GM12864 (cell line): Measurements from ENCODE around the gene FSIP1.

Experiments
- DNase-seq: peaks from one replicate; pipeline ENCODE4 v3.0.0-alpha.2; 2011; ENCODE audit warnings: low read depth
- H3K4me3 ChIP-seq: 2 replicates; pipeline ENCODE4 v1.5.1; 2011; ENCODE audit warnings: mild to moderate bottlenecking, low read depth, low read length, control low read depth
- CTCF ChIP-seq: IDR thresholded peaks from 2 replicates; pipeline ENCODE4 v1.5.1; 2011; ENCODE audit warnings: low read depth, mild to moderate bottlenecking, moderate library complexity, low read length, control low read depth, inconsistent platforms; ENCODE audit errors: missing control alignments

FSIP1 gene

GRCh38 chr15:39781147-39781966 is 1.3 kb downstream of the FSIP1 start:
- no peak for DNase-seq
- no peak for TF ChIP-seq CTCF
- H3K4me3 ChIP-seq, result no peak overlapping the region

DNA sequence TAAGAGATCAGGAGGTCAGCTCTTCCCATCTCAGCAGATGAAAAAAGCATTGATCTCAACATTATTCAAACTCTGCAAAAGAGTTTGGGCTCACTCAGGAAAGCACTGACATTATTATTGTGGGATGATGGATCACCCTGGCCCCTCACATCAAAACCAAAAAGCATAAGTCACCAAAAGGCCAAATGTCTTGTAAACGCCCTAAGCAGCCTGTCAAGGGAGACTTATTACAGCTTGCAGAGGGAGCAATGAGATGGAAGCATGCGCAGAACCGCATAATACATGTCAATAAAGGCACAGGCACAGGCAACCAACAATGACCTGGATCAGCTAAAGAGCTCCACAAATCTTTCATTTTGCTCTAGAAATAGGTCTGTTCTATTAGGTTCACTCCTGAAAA is 4.6 kb downstream of the FSIP1 start:
- TF ChIP-seq CTCF, result no peak
- no peak for DNase-seq
- no peak overlapping the region for H3K4me3 ChIP-seq

DNA sequence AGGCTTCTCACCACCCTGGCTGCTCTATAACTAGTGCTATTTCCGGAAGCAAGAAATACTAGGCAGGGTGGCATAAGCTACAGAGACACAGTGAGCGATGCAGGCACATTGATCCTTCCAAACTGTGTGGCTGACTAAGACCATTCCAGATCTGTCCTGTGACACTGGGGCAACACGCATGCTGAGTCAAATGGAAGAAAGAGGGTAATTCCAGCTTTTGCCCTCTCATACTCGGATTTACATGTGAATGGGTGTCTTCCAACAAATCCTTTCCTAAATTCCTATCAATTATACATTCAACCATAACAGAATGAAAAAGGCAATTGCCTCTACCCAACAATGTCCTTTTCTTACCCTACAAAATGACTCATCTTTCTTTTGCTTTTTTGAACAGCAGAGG is 5.1 kb downstream of the FSIP1 start:
- no peak for TF ChIP-seq CTCF
- H3K4me3 ChIP-seq, result no peak overlapping the region
- no peak for DNase-seq

GRCh38 chr15:39776068-39776467 is 6.6 kb downstream of the FSIP1 start:
- no peak overlapping the region for H3K4me3 ChIP-seq
- DNase-seq, result no peak
- no peak for TF ChIP-seq CTCF

DNA sequence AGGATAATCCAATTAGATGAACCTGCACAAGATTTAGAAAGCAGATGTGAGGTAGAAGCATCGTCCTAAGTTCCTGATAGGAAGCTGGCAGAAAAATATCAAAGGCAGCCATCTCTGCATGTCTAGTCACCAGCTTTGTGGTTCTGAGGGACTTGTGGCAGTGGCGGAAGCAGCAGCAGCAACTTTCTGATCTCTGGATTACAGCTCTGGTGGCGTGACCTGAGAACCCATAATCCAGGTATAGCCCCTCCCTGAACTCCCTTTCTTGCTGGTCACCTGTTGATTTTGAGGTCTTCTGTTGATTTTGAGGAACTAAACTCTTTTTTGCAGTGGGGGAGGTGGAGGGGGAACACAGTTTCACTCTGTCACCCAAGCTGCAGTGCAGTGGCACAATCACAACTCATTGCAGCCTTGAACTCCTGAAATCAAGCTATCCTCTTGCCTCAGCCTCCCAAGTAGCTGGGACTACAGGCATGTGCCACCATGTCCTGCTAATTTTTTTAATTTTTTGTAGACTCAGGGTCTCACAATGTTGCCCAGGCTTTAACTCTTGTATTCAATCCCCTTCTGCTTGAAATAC is 7.9 kb downstream of the FSIP1 start:
- no peak for TF ChIP-seq CTCF
- no peak overlapping the region for H3K4me3 ChIP-seq
- DNase-seq, result no peak

DNA sequence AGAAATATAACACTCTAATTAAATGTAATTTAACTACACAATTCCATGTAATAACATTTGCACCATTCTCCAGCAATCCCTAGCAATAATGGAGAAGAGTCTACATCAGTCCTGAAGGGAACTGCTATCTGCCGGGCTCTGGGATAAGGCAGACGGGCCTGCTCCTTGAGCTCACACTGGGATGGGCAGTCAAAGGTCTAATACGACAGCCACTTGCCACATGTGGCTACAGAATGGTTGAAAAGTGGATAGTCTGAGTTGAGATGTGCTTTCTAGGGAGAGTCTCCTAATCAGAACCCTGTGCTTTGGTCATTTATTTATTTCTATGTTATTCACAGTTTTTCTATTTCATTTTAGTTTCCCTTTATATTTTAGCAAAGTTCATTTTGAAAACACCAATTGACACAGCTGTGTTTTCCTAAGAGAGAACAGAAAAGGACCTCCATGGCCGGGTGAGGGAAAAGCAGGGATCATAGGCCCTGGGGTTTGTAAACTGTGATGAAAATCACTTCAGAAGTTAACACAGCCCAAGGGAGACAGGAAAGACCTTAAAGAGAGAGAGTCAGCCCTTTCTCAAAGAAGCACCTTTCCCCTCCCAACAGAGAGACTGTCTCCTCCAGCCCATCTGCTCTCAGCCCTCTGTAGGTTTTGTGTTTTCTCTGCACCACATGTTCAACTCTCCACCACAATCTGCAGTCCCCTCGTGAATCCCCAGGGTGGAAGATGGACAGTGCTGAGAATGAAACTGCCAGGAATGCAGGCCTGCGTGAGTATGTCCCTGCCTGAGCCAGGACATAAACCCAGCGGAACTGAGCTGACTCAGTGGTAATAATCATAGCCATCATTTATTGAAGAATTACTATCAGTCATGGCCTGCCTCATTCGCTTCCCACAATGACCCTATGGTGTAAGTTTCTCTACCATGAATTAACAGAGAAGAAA is 11.6 kb downstream of the FSIP1 start:
- no peak for DNase-seq
- no peak for TF ChIP-seq CTCF
- no peak overlapping the region for H3K4me3 ChIP-seq
